Heart right ventricle (tissue), 16 donors: ENCODE data around the gene SERPINB12. TPM values are rescaled to one million over a fixed set of nuclear protein-coding genes. Genes with fewer than 3 reads are reported as not detected.

Experiments
- ATAC-seq, 8 donors: fragments of 200-7000 bp; cut with Tn5 transposase; one replicate each; pipeline ENCODE4 v1.9.1; 2020; ENCODE audit warnings: mild to moderate bottlenecking in 8 of 8, moderate library complexity in 8 of 8, moderate number of reproducible peaks in 1 of 8
- DNase-seq, 2 donors: peaks; one replicate each; pipeline ENCODE4 v3.0.0-alpha.2; 2020
- H3K27ac ChIP-seq, 10 donors: fragments of 200-600 bp; sonication (generic) in 2 of 10; one replicate each; pipeline versions ENCODE4 v1.5.0 to v1.8.0; 2020 to 2022; ENCODE audit warnings: mild to moderate bottlenecking in 3 of 10
- H3K27me3 ChIP-seq, 7 donors: fragments of 200-600 bp; one replicate each; pipeline ENCODE4 v1.8.0; 2021 to 2022; ENCODE audit warnings: mild to moderate bottlenecking in 2 of 7
- H3K36me3 ChIP-seq, 9 donors: fragments of 200-600 bp; sonication (generic) in 1 of 9; one replicate each; pipeline versions ENCODE4 v1.5.0 to v1.8.0; 2020 to 2022; ENCODE audit warnings: mild to moderate bottlenecking in 2 of 9
- H3K4me1 ChIP-seq, 9 donors: fragments of 200-600 bp; sonication (generic) in 1 of 9; one replicate each; pipeline versions ENCODE4 v1.5.0 to v1.8.0; 2020 to 2022; ENCODE audit warnings: mild to moderate bottlenecking in 4 of 9
- H3K4me3 ChIP-seq, 10 donors: fragments of 200-600 bp; sonication (generic) in 2 of 10; one replicate each; pipeline versions ENCODE4 v1.5.0 to v1.8.0; 2020 to 2022; ENCODE audit warnings: mild to moderate bottlenecking in 7 of 10, moderate library complexity in 2 of 10
- H3K9me3 ChIP-seq, 11 donors: fragments of 200-600 bp in 10 of 11; sonication (generic) in 2 of 11; one replicate each; pipeline versions ENCODE4 v1.5.0 to v1.8.0; 2013 to 2022; ENCODE audit warnings: mild to moderate bottlenecking in 2 of 11, control low read depth in 1 of 11, moderate library complexity in 1 of 11
- CTCF ChIP-seq, 9 donors: fragments of 200-600 bp; sonication (generic) in 2 of 9; IDR thresholded peaks; one replicate each; pipeline versions ENCODE4 v1.5.0 to v1.8.0; 2021 to 2022; ENCODE audit warnings: antibody characterized with exemption in 9 of 9, mild to moderate bottlenecking in 5 of 9, moderate library complexity in 1 of 9
- WGBS, 2 donors: extraction: QIAGEN DNeasy Blood & Tissue Kit; methylation state at CpG; one replicate each; pipeline ENCODE4 v1.1.7; 2013; ENCODE audit warnings: inconsistent platforms in 1 of 2; 5-methylcytosine and 5-hydroxymethylcytosine counted together
- intact Hi-C, 10 donors: fragments of 100-400 bp; cut with DNase I; formaldehyde crosslinking; loops; one replicate each; pipeline versions ENCODE4 v1.11.1 to v1.14.2; 2022
- polyA plus RNA-seq, 2 donors: library from polyadenylated mRNA; stranded (reverse); fragments of 200-250 nt; gene quantifications; one replicate each; pipeline ENCODE4 v1.2.3, GENCODE V29; 2013
- total RNA-seq, 10 donors: library from RNA; stranded (reverse); fragmentation: NEBNext Ultra II Directional in 3 of 10; extraction: Animal tissue kit (Norgen Biotek cat#: 25700) in 3 of 10; gene quantifications; one replicate each; pipeline versions ENCODE4 v1.2.1 to v1.2.4, GENCODE V29; 2021 to 2023
- donor health status: Arrhythmogenic right ventricular cardiomyopathy.
- donor health status: ischemic (EF 13 %, LVEDD 7.1; RV severe dilation, severe dysfunction).
- donor health status: healthy with polysubstance abuse.
- donor health status: DM: no; HTN: yes; CAD: no.
- donor health status: DM: no; HTN: no; CAD: no.
- donor health status: ischemic (EF 25% LVEDD 6.9; RV normal size, moderate dysfunction).
- donor health status: ischemic (EF 25% LVEDD 5.7; RV mildly dilated, moderate dysfunction).
- donor health status: healthy.
- donor health status: DM: yes; HTN: yes; CAD: no.
- donor health status: Ischemic cardiomyopathy.
- donor health status: ischemic (EF 35%, LVEDD 5.7; RV mildly dilated, moderate dysfunction).
- donor health status: nonischemic (EF 11% LVEDD 7.7; RV severe dilation, severe dysfunction).
- donor health status: DM: yes; HTN: yes; CAD: no.
- donor health status: PGD.
- donor health status: ischemic (EF 29% LVEDD 5.4; RV normal size, mild dysfunction).
- donor health status: nonischemic (EF 23%, LVEDD 6.1; RV moderate dilation, normal function).

The SERPINB12 gene
- total and polyA plus RNA-seq, 12 donors, result not detected

GRCh38 chr18:63617049-63617914, 75.1 kb downstream of the SERPINB12 start:
- no peak for ATAC-seq

GRCh38 chr18:63617915-63618234, 75.7 kb downstream of the SERPINB12 start:
- DNase-seq, result no peak
- TF ChIP-seq CTCF (IDR thresholded peaks at IDR 0.05), result no peak
- Histone ChIP-seq H3K4me1 (no peaks in the 10 kb centered on the region), H3K36me3 (no peaks in the 10 kb centered on the region), H3K9me3 (peaks cover 0 to 23% (median 4%) of the 10 kb centered on the region in 11 donors), H3K27me3 (peaks cover 0 to 4% (median 0%) of the 10 kb centered on the region in 7 donors), H3K27ac (no peak overlapping the region), H3K4me3 (no peak overlapping the region)
- no peak for ATAC-seq
- intact Hi-C loops, result no loop called here
- 95 to 96% methylated on average over 2 of the region's 2 CpGs for WGBS, 2 donors

More at GRCh38 chr18:63617049-63617914, 75.1 kb downstream of the SERPINB12 start:
- Histone ChIP-seq H3K9me3 (peaks cover 0 to 22% (median 4%) of the 10 kb centered on the region in 11 donors), H3K27me3 (peaks cover 0 to 4% (median 0%) of the 10 kb centered on the region in 7 donors), H3K36me3 (no peaks in the 10 kb centered on the region), H3K4me3 (no peak overlapping the region), H3K27ac (no peak overlapping the region), H3K4me1 (no peaks in the 10 kb centered on the region)
- intact Hi-C loops, result no loop called here
- DNase-seq, result no peak
- TF ChIP-seq CTCF (IDR thresholded peaks at IDR 0.05), result no peak
- WGBS, 2 donors, result 24 to 32% methylated on average over 3 of the region's 3 CpGs

Other genes with a start within 250 kb of the SERPINB12 start
- 10 to 100 TPM in 4 of 10 donors, 1 to 10 TPM in 6; 5.2 to 23.1 (median 9.8) TPM for gene BCL2, start 222.6 kb upstream of the SERPINB12 start, total RNA-seq
- 1 to 10 TPM; 1.5 to 3.2 TPM for gene BCL2, start 222.6 kb upstream of the SERPINB12 start, polyA plus RNA-seq
- gene KDSR, start 175.2 kb upstream of the SERPINB12 start, total RNA-seq, result 10 to 100 TPM; 28.6 to 41.6 (median 34.9) TPM
- 10 to 100 TPM in 1 of 2 donors, 1 to 10 TPM in 1; 9.4 to 21.0 TPM for gene KDSR, start 175.2 kb upstream of the SERPINB12 start, polyA plus RNA-seq
- gene VPS4B, start 119.9 kb upstream of the SERPINB12 start, total RNA-seq, result 10 to 100 TPM; 19.7 to 39.6 (median 22.8) TPM
- 1 to 10 TPM; 6.1 to 7.3 TPM for gene VPS4B, start 119.9 kb upstream of the SERPINB12 start, polyA plus RNA-seq
- gene SERPINB5, start 65.4 kb upstream of the SERPINB12 start, total RNA-seq, result not detected
- under 1 TPM in 1 of 2 donors, not detected in 1; 0.03 TPM for gene SERPINB5, start 65.4 kb upstream of the SERPINB12 start, polyA plus RNA-seq
- not detected for gene SERPINB13, start 45.0 kb downstream of the SERPINB12 start, total RNA-seq
- gene SERPINB13, start 45.0 kb downstream of the SERPINB12 start, polyA plus RNA-seq, result under 1 TPM in 1 of 2 donors, not detected in 1; 0.04 TPM
- not detected for gene SERPINB4, start 101.9 kb downstream of the SERPINB12 start, total RNA-seq
- under 1 TPM in 1 of 2 donors, not detected in 1; 0.10 TPM for gene SERPINB4, start 101.9 kb downstream of the SERPINB12 start, polyA plus RNA-seq
- gene SERPINB3, start 119.5 kb downstream of the SERPINB12 start, total RNA-seq, result not detected
- gene SERPINB3, start 119.5 kb downstream of the SERPINB12 start, polyA plus RNA-seq, result under 1 TPM in 1 of 2 donors, not detected in 1; 0.14 TPM
- not detected for gene SERPINB11, start 160.6 kb downstream of the SERPINB12 start, total RNA-seq
- not detected for gene SERPINB11, start 160.6 kb downstream of the SERPINB12 start, polyA plus RNA-seq
- gene SERPINB7, start 233.0 kb downstream of the SERPINB12 start, total RNA-seq, result not detected
- not detected for gene SERPINB7, start 233.0 kb downstream of the SERPINB12 start, polyA plus RNA-seq